Naive thymus-derived CD4-positive, alpha-beta T cell (primary cell): ENCODE measurements around the gene FYN. TPM values are rescaled to one million over a fixed set of nuclear protein-coding genes. Genes with fewer than 3 reads are reported as not detected.

Source experiments
- ATAC-seq: fragments of 150-1000 bp; cut with Tn5 transposase; 2 replicates; pipeline ENCODE4 v1.10.0; 2021; ENCODE audit warnings: mild to moderate bottlenecking, moderate library complexity
- CTCF ChIA-PET: fragments of 350-600 bp; sonication (Branson Sonifier 250); formaldehyde crosslinking; loops from one replicate; lab custom pipeline; 2021; ENCODE audit warnings: antibody characterized with exemption; lab: Charles Lee
- POLR2A ChIA-PET: fragments of 350-600 bp; sonication (Branson Sonifier 250); formaldehyde crosslinking; loops from one replicate; lab custom pipeline; 2021; ENCODE audit warnings: antibody characterized with exemption, inconsistent platforms; lab: Charles Lee
- DNase-seq, 9 donors: peaks; one replicate each; pipeline versions ENCODE4 v3.0.0 to v3.0.0-alpha.2; 2020 to 2022; ENCODE audit warnings: mixed read lengths in 1 of 9
- H3K27ac ChIP-seq: one replicate; pipeline ENCODE4 v1.7.0; 2013; ENCODE audit warnings: mild to moderate bottlenecking, low read depth, low read length, moderate library complexity
- H3K27me3 ChIP-seq, 2 donors: one replicate each; pipeline ENCODE4 v1.7.0; 2013; ENCODE audit warnings: low read length in 2 of 2, mild to moderate bottlenecking in 2 of 2, moderate library complexity in 2 of 2; ENCODE audit not compliant: control insufficient read depth in 2 of 2, insufficient read depth in 2 of 2
- H3K36me3 ChIP-seq, 3 experiments: 1 replicate in 2 of 3; 2 replicates in 1 of 3; pipeline ENCODE4 v1.7.0; 2013; ENCODE audit warnings: low read length in 3 of 3, mild to moderate bottlenecking in 3 of 3, moderate library complexity in 1 of 3; ENCODE audit not compliant: insufficient read depth in 3 of 3, control insufficient read depth in 2 of 3
- H3K4me1 ChIP-seq, 2 donors: one replicate each; pipeline ENCODE4 v1.7.0; 2013; ENCODE audit warnings: low read length in 2 of 2, mild to moderate bottlenecking in 2 of 2, moderate library complexity in 1 of 2; ENCODE audit not compliant: control insufficient read depth in 2 of 2, insufficient read depth in 2 of 2
- H3K4me3 ChIP-seq: 2 replicates; pipeline ENCODE4 v1.7.0; 2013; ENCODE audit warnings: mild to moderate bottlenecking, low read length
- H3K9me3 ChIP-seq, 3 experiments: 1 replicate in 2 of 3; 2 replicates in 1 of 3; pipeline ENCODE4 v1.7.0; 2013; ENCODE audit warnings: low read length in 3 of 3; ENCODE audit not compliant: control insufficient read depth in 2 of 3
- H3K27ac Mint-ChIP-seq, 9 donors: one replicate each; pipeline ENCODE4 v1.8.0; 2020 to 2022; ENCODE audit warnings: mixed read lengths in 9 of 9, mild to moderate bottlenecking in 8 of 9, moderate library complexity in 5 of 9, inconsistent platforms in 2 of 9
- H3K27me3 Mint-ChIP-seq, 5 donors: one replicate each; pipeline ENCODE4 v1.8.0; 2021 to 2022; ENCODE audit warnings: mixed read lengths in 5 of 5, mild to moderate bottlenecking in 1 of 5
- H3K36me3 Mint-ChIP-seq, 5 donors: one replicate each; pipeline ENCODE4 v1.8.0; 2020 to 2022; ENCODE audit warnings: mixed read lengths in 5 of 5, mild to moderate bottlenecking in 3 of 5, inconsistent platforms in 1 of 5
- H3K4me1 Mint-ChIP-seq, 7 donors: one replicate each; pipeline ENCODE4 v1.8.0; 2020 to 2022; ENCODE audit warnings: mixed read lengths in 7 of 7, mild to moderate bottlenecking in 3 of 7, inconsistent platforms in 1 of 7
- H3K4me3 Mint-ChIP-seq, 10 donors: one replicate each; pipeline ENCODE4 v1.8.0; 2020 to 2022; ENCODE audit warnings: mild to moderate bottlenecking in 10 of 10, mixed read lengths in 10 of 10, moderate library complexity in 6 of 10, inconsistent platforms in 2 of 10
- H3K9me3 Mint-ChIP-seq, 11 donors: one replicate each; pipeline ENCODE4 v1.8.0; 2020 to 2022; ENCODE audit warnings: mixed read lengths in 11 of 11, mild to moderate bottlenecking in 4 of 11, inconsistent platforms in 1 of 11, moderate library complexity in 1 of 11
- intact Hi-C, 2 donors: fragments of 100-400 bp; cut with micrococcal nuclease; formaldehyde crosslinking; loops; one replicate each; pipeline ENCODE4 v1.15.1; 2023
- polyA plus RNA-seq, 2 donors: library from polyadenylated mRNA; unstranded; fragments of 300-500 nt; fragmentation: Illumina TruSeq; gene quantifications; one replicate each; pipeline ENCODE4 v1.2.3, GENCODE V29; 2021
- total RNA-seq, 6 experiments: library from RNA in 5 of 6; stranded (reverse) in 5 of 6; gene quantifications; 1 replicate in 5 of 6; 2 replicates in 1 of 6; pipeline ENCODE4 v1.2.3 and lab custom pipeline; 2021 to 2026

FYN gene
- total and polyA plus RNA-seq, 7 experiments from 2014 or later: 200 to 720 (median 430) TPM

- peaks cover 41 to 83% (median 69%) of the 10 kb centered on the region in 7 donors for H3K4me1 Mint-ChIP-seq
- intact Hi-C loops: loop anchor here (2.0 to 5.0 kb wide), 3 partner anchors 93 to 450 kb away; no protein-coding TSS in a partner anchor
- peak; percentile 41 for ATAC-seq
- H3K27ac Mint-ChIP-seq: peak overlapping the region; percentile 70 to 98 (median 93)
- peak in 5 of 9 donors; percentile 18 to 55 (median 36) for DNase-seq
- H3K36me3 Mint-ChIP-seq: peaks cover 13 to 60% (median 35%) of the 10 kb centered on the region in 5 donors
- Histone ChIP-seq H3K9me3 (no peaks in the 10 kb centered on the region), H3K27me3 (no peaks in the 10 kb centered on the region), H3K4me3 (no peak overlapping the region), H3K4me1 (peaks cover 47 to 59% of the 10 kb centered on the region in 2 donors), H3K36me3 (peaks cover 0 to 23% (median 14%) of the 10 kb centered on the region in 3 experiments), H3K27ac (peak overlapping the region; percentile 59)
- ChIA-PET CTCF (interaction anchor here (0.6 to 3.8 kb wide), 8 partner anchors 10 to 732 kb away, joined by 3 to 26 read pairs (median 3); no protein-coding TSS in a partner anchor), POLR2A (interaction anchor here (0.5 to 1.3 kb wide), 3 partner anchors 10 to 287 kb away, joined by 3 to 4 read pairs (median 4); no protein-coding TSS in a partner anchor)
- H3K27me3 Mint-ChIP-seq: no peaks in the 10 kb centered on the region
- H3K9me3 Mint-ChIP-seq: peaks cover 0 to 3% (median 0%) of the 10 kb centered on the region in 11 donors
- H3K4me3 Mint-ChIP-seq: peak overlapping the region in 9 of 10 donors; percentile 29 to 67 (median 49)
Measured at GRCh38 chr6:111711984-111712752, 161.1 kb downstream of the FYN start.

- intact Hi-C loops: loop anchor here (2.0 to 5.0 kb wide), 3 partner anchors 93 to 451 kb away; no protein-coding TSS in a partner anchor
- Mint-ChIP-seq H3K4me1 (peaks cover 41 to 79% (median 70%) of the 10 kb centered on the region in 7 donors), H3K9me3 (peaks cover 0 to 3% (median 0%) of the 10 kb centered on the region in 11 donors), H3K27me3 (no peaks in the 10 kb centered on the region), H3K36me3 (peaks cover 13 to 62% (median 41%) of the 10 kb centered on the region in 5 donors), H3K27ac (peak overlapping the region; percentile 77 to 98 (median 93)), H3K4me3 (peak overlapping the region in 7 of 10 donors; percentile 4 to 67 (median 52))
- Histone ChIP-seq H3K4me1 (peaks cover 47 to 59% of the 10 kb centered on the region in 2 donors), H3K27me3 (no peaks in the 10 kb centered on the region), H3K36me3 (peaks cover 0 to 29% (median 20%) of the 10 kb centered on the region in 3 experiments), H3K9me3 (no peaks in the 10 kb centered on the region), H3K27ac (peak overlapping the region; percentile 59), H3K4me3 (no peak overlapping the region)
- ChIA-PET CTCF (interaction anchor here (0.6 to 3.8 kb wide), 9 partner anchors 42 to 731 kb away, joined by 3 to 61 read pairs (median 12); no protein-coding TSS in a partner anchor), POLR2A (interaction anchor here (1.2 to 2.4 kb wide), 4 partner anchors 11 to 288 kb away, joined by 3 to 11 read pairs (median 4); no protein-coding TSS in a partner anchor)
- ATAC-seq (no peak), DNase-seq (no peak)
Measured at GRCh38 chr6:111711476-111711875, 161.8 kb downstream of the FYN start.

- POLR2A ChIA-PET: interaction anchor here (0.9 to 2.4 kb wide), 10 partner anchors 12 to 332 kb away, joined by 3 to 11 read pairs (median 4); no protein-coding TSS in a partner anchor
- peaks cover 41 to 74% (median 65%) of the 10 kb centered on the region in 7 donors for H3K4me1 Mint-ChIP-seq
- peak overlapping the region in 6 of 10 donors; percentile 13 to 67 (median 52) for H3K4me3 Mint-ChIP-seq
- peaks cover 13 to 60% (median 43%) of the 10 kb centered on the region in 5 donors for H3K36me3 Mint-ChIP-seq
- Histone ChIP-seq H3K4me3 (no peak overlapping the region), H3K9me3 (no peaks in the 10 kb centered on the region), H3K27me3 (no peaks in the 10 kb centered on the region), H3K27ac (peak overlapping the region; percentile 59), H3K36me3 (peaks cover 2 to 34% (median 20%) of the 10 kb centered on the region in 3 experiments), H3K4me1 (peaks cover 43 to 54% of the 10 kb centered on the region in 2 donors)
- H3K27me3 Mint-ChIP-seq: no peaks in the 10 kb centered on the region
- H3K9me3 Mint-ChIP-seq: peaks cover 0 to 3% (median 0%) of the 10 kb centered on the region in 11 donors
- peak overlapping the region; percentile 77 to 98 (median 93) for H3K27ac Mint-ChIP-seq
- intact Hi-C loops: loop anchor here (1.0 to 5.0 kb wide), 14 partner anchors 40 to 452 kb away; partner anchors contain the start of gene FYN (in 1 of the 2)
- ATAC-seq: no peak
- DNase-seq: no peak
- CTCF ChIA-PET: interaction anchor here (0.6 to 3.8 kb wide), 23 partner anchors 11 to 339 kb away, joined by 3 to 61 read pairs (median 5); partner anchors contain the start of gene FYN
Measured at GRCh38 chr6:111710911-111711310, 162.3 kb downstream of the FYN start.

- Mint-ChIP-seq H3K27me3 (no peaks in the 10 kb centered on the region), H3K27ac (peak overlapping the region; percentile 77 to 98 (median 93)), H3K4me1 (peaks cover 38 to 70% (median 62%) of the 10 kb centered on the region in 7 donors), H3K36me3 (peaks cover 13 to 59% (median 42%) of the 10 kb centered on the region in 5 donors), H3K4me3 (peak overlapping the region in 5 of 10 donors; percentile 3 to 67 (median 57)), H3K9me3 (peaks cover 0 to 1% (median 0%) of the 10 kb centered on the region in 11 donors)
- no peak overlapping the region for H3K4me3 ChIP-seq
- ChIA-PET POLR2A (interaction anchor here (0.7 to 2.4 kb wide), 15 partner anchors 13 to 334 kb away, joined by 3 to 11 read pairs (median 4); partner anchors contain the start of gene FYN), CTCF (interaction anchor here (0.6 to 3.8 kb wide), 26 partner anchors 11 to 340 kb away, joined by 3 to 61 read pairs (median 5); partner anchors contain the start of gene FYN)
- peaks cover 38 to 50% of the 10 kb centered on the region in 2 donors for H3K4me1 ChIP-seq
- no peak for ATAC-seq
- H3K36me3 ChIP-seq: peaks cover 4 to 38% (median 20%) of the 10 kb centered on the region in 3 experiments
- no peak for DNase-seq
- intact Hi-C loops: loop anchor here (1.0 to 5.0 kb wide), 14 partner anchors 41 to 453 kb away; partner anchors contain the start of gene FYN (in 1 of the 2)
- peak overlapping the region; percentile 59 for H3K27ac ChIP-seq
- no peaks in the 10 kb centered on the region for H3K9me3 ChIP-seq
- H3K27me3 ChIP-seq: no peaks in the 10 kb centered on the region
Measured at GRCh38 chr6:111710439-111710838, 162.8 kb downstream of the FYN start.

- peak in 8 of 9 donors; percentile 43 to 78 (median 71) for DNase-seq
- peak overlapping the region in 8 of 10 donors; percentile 2 to 67 (median 53) for H3K4me3 Mint-ChIP-seq
- H3K27me3 Mint-ChIP-seq: no peaks in the 10 kb centered on the region
- Histone ChIP-seq H3K4me1 (peaks cover 32 to 43% of the 10 kb centered on the region in 2 donors), H3K4me3 (no peak overlapping the region), H3K9me3 (no peaks in the 10 kb centered on the region), H3K36me3 (peaks cover 4 to 38% (median 20%) of the 10 kb centered on the region in 3 experiments), H3K27me3 (no peaks in the 10 kb centered on the region), H3K27ac (peak overlapping the region; percentile 59)
- peak overlapping the region; percentile 53 to 98 (median 93) for H3K27ac Mint-ChIP-seq
- H3K9me3 Mint-ChIP-seq: no peaks in the 10 kb centered on the region
- peaks cover 32 to 64% (median 56%) of the 10 kb centered on the region in 7 donors for H3K4me1 Mint-ChIP-seq
- H3K36me3 Mint-ChIP-seq: peaks cover 13 to 52% (median 36%) of the 10 kb centered on the region in 5 donors
- POLR2A ChIA-PET: interaction anchor here (0.7 to 2.4 kb wide), 17 partner anchors 13 to 335 kb away, joined by 3 to 11 read pairs (median 4); partner anchors contain the start of gene FYN
- CTCF ChIA-PET: interaction anchor here (0.6 to 3.8 kb wide), 27 partner anchors 10 to 341 kb away, joined by 3 to 61 read pairs (median 5); partner anchors contain the start of gene FYN
- peak; percentile 89 for ATAC-seq
- intact Hi-C loops: loop anchor here (1.0 to 5.0 kb wide), 14 partner anchors 41 to 453 kb away; partner anchors contain the start of gene FYN (in 1 of the 2)
Measured at GRCh38 chr6:111709615-111710398, 163.4 kb downstream of the FYN start.
